GM18502 (cell line): ENCODE data around the gene CCN2.

Source experiments
- ATAC-seq: cut with Tn5 transposase; IDR thresholded peaks from one replicate; pipeline ENCODE4 v1.9.1; 2021; ENCODE audit warnings: mild to moderate bottlenecking; ENCODE audit not compliant: unreplicated experiment, poor library complexity

The CCN2 gene

GRCh38 chr6:131950767-131951575 is at the start of gene CCN2:
TSS of gene CCN2 (minus strand) at chr6:131951372. CDS start at chr6:131951172, 200 bp downstream.
- ATAC-seq, result peak; percentile 37

GRCh38 chr6:132000296-132000695 is 49.1 kb upstream of the CCN2 start:
- no peak for ATAC-seq

- peak; percentile 61 for ATAC-seq
These were observed 48.5 kb upstream of the CCN2 start for GRCh38 chr6:131999545-132000146.

GRCh38 chr6:131998255-131998982 is 47.2 kb upstream of the CCN2 start:
- ATAC-seq, result no peak

- no peak for ATAC-seq
These were observed 46.4 kb upstream of the CCN2 start for GRCh38 chr6:131997429-131998153.

GRCh38 chr6:131995917-131996316 is 44.7 kb upstream of the CCN2 start:
- no peak for ATAC-seq

GRCh38 chr6:131992557-131992956 is 41.4 kb upstream of the CCN2 start:
- no peak for ATAC-seq

- no peak for ATAC-seq
These were observed 37.9 kb upstream of the CCN2 start for GRCh38 chr6:131989036-131989435.

- no peak for ATAC-seq
These were observed 31.6 kb upstream of the CCN2 start for GRCh38 chr6:131982740-131983259.

GRCh38 chr6:131981624-131981978 is 30.4 kb upstream of the CCN2 start:
- ATAC-seq, result no peak

GRCh38 chr6:131980791-131981623 is 29.8 kb upstream of the CCN2 start:
- ATAC-seq, result no peak

- ATAC-seq, result no peak
These were observed 29.2 kb upstream of the CCN2 start for GRCh38 chr6:131980338-131980790.

GRCh38 chr6:131979515-131980337 is 28.6 kb upstream of the CCN2 start:
- ATAC-seq, result no peak

GRCh38 chr6:131978522-131978921 is 27.4 kb upstream of the CCN2 start:
- ATAC-seq, result no peak

GRCh38 chr6:131976545-131977061 is 25.4 kb upstream of the CCN2 start:
- no peak for ATAC-seq

GRCh38 chr6:131972741-131973140 is 21.6 kb upstream of the CCN2 start:
- no peak for ATAC-seq

- no peak for ATAC-seq
These were observed 19.1 kb upstream of the CCN2 start for GRCh38 chr6:131970076-131970859.

GRCh38 chr6:131968656-131969055 is 17.5 kb upstream of the CCN2 start:
- no peak for ATAC-seq
